Esophagus muscularis mucosa (tissue), 4 donors: Measurements from ENCODE around the gene JARID2. TPM values are rescaled to one million over a fixed set of nuclear protein-coding genes. Genes with fewer than 3 reads are reported as not detected.
A peak's percentile ranks its signal among the peaks of the same experiment; 100 is the strongest.

Experiments
- DNase-seq: peaks from one replicate; pipeline ENCODE4 v3.0.0-alpha.2; 2017; ENCODE audit errors: extremely low spot score
- H3K27ac ChIP-seq, 4 donors: fragments of 200-600 bp; sonication (generic); replicated peaks in 1 of 4; 1 replicate in 3 of 4; 2 replicates in 1 of 4; pipeline ENCODE4 v1.5.1; 2016 to 2019; ENCODE audit warnings: mild to moderate bottlenecking in 1 of 4
- H3K27me3 ChIP-seq, 4 donors: fragments of 200-600 bp; sonication (generic); one replicate each; pipeline versions ENCODE4 v1.5.1 to v1.6.0; 2016 to 2019
- H3K36me3 ChIP-seq, 4 donors: fragments of 200-600 bp; sonication (generic); one replicate each; pipeline ENCODE4 v1.5.1; 2016 to 2019
- H3K4me1 ChIP-seq, 4 donors: fragments of 200-600 bp; sonication (generic); one replicate each; pipeline ENCODE4 v1.5.1; 2016 to 2019
- H3K4me3 ChIP-seq, 4 donors: fragments of 200-600 bp; sonication (generic); 1 replicate in 2 of 4; 2 replicates in 2 of 4; pipeline ENCODE4 v1.5.1; 2016 to 2019; ENCODE audit warnings: mild to moderate bottlenecking in 4 of 4, moderate library complexity in 1 of 4
- H3K9me3 ChIP-seq, 4 donors: fragments of 200-600 bp; sonication (generic); 1 replicate in 3 of 4; 2 replicates in 1 of 4; pipeline ENCODE4 v1.5.1; 2016 to 2019
- CTCF ChIP-seq, 3 experiments: fragments of 200-600 bp in 2 of 3; fragments of 450-650 bp in 1 of 3; sonication (generic) in 2 of 3; IDR thresholded peaks; one replicate each; pipeline ENCODE4 v1.5.1; 2017 to 2019; ENCODE audit warnings: antibody characterized with exemption in 3 of 3, mild to moderate bottlenecking in 2 of 3, moderate library complexity in 1 of 3
- EP300 ChIP-seq: sonication (generic); formaldehyde crosslinking; IDR thresholded peaks from one replicate; pipeline ENCODE4 v1.6.1; 2017; ENCODE audit warnings: antibody characterized with exemption
- POLR2A ChIP-seq: fragments of 450-650 bp; IDR thresholded peaks from one replicate; pipeline ENCODE4 v1.6.1; 2017; ENCODE audit warnings: antibody characterized with exemption, moderate library complexity, mild to moderate bottlenecking, low read depth
- POLR2AphosphoS5 ChIP-seq, 2 donors: sonication (generic); formaldehyde crosslinking; IDR thresholded peaks; one replicate each; pipeline ENCODE4 v1.6.1; 2017; ENCODE audit warnings: antibody characterized with exemption in 2 of 2
- WGBS: methylation state at CpG from one replicate; pipeline ENCODE4 v1.1.5; 2018; 5-methylcytosine and 5-hydroxymethylcytosine counted together
- intact Hi-C: fragments of 100-400 bp; cut with DNase I; formaldehyde crosslinking; loops from one replicate; pipeline ENCODE4 v1.15.1; 2023
- total RNA-seq, 4 donors: library from RNA; depleted of rRNA; stranded (reverse); fragments of >200 nt; gene quantifications; one replicate each; pipeline versions ENCODE4 v1.1.0 to v1.2.1, GENCODE V29; 2016

JARID2 gene
- total RNA-seq, 4 donors from 2014 or later: 5.8 to 10.4 (median 8.1) TPM

- DNase-seq: no peak
- H3K4me3 ChIP-seq: no peak overlapping the region
- H3K4me1 ChIP-seq: peaks cover 24 to 38% (median 27%) of the 10 kb centered on the region in 4 donors
- no peaks in the 10 kb centered on the region for H3K9me3 ChIP-seq
- intact Hi-C loops: no loop called here
- H3K27me3 ChIP-seq: no peaks in the 10 kb centered on the region
- TF ChIP-seq CTCF (IDR thresholded peaks at IDR 0.05) (no peak), POLR2A (no peak), POLR2AphosphoS5 (IDR thresholded peaks at IDR 0.05) (no peak), EP300 (no peak)
- H3K27ac ChIP-seq: no peak overlapping the region
- 97% methylated on average over 3 of the region's 3 CpGs for WGBS
- H3K36me3 ChIP-seq: no peaks in the 10 kb centered on the region
These were observed 115.3 kb downstream of the JARID2 start for GRCh38 chr6:15361197-15361596.

GRCh38 chr6:15362274-15363160 lies 116.6 kb downstream of the JARID2 start:
- DNase-seq: no peak
- 68% methylated on average over 9 of the region's 9 CpGs for WGBS
- Histone ChIP-seq H3K9me3 (no peaks in the 10 kb centered on the region), H3K4me1 (peaks cover 30 to 48% (median 36%) of the 10 kb centered on the region in 4 donors), H3K36me3 (no peaks in the 10 kb centered on the region), H3K27me3 (no peaks in the 10 kb centered on the region), H3K27ac (no peak overlapping the region), H3K4me3 (no peak overlapping the region)
- TF ChIP-seq POLR2A (no peak), POLR2AphosphoS5 (IDR thresholded peaks at IDR 0.05) (no peak)
- intact Hi-C loops: no loop called here

- no peak for TF ChIP-seq POLR2AphosphoS5 (IDR thresholded peaks at IDR 0.05)
- TF ChIP-seq CTCF (IDR thresholded peaks at IDR 0.05): no peak
- no peak for TF ChIP-seq EP300
- no peak for TF ChIP-seq POLR2A
- H3K4me1 ChIP-seq: peaks cover 30 to 48% (median 36%) of the 10 kb centered on the region in 4 donors
- no peak overlapping the region for H3K4me3 ChIP-seq
- H3K27me3 ChIP-seq: no peaks in the 10 kb centered on the region
- WGBS: 80% methylated on average over 3 of the region's 3 CpGs
- H3K9me3 ChIP-seq: no peaks in the 10 kb centered on the region
- intact Hi-C loops: no loop called here
- no peaks in the 10 kb centered on the region for H3K36me3 ChIP-seq
- DNase-seq: no peak
- H3K27ac ChIP-seq: no peak overlapping the region
These were observed 117.3 kb downstream of the JARID2 start for GRCh38 chr6:15363164-15363522.

GRCh38 chr6:15363523-15364400 lies 117.9 kb downstream of the JARID2 start:
- DNase-seq: no peak
- Histone ChIP-seq H3K27ac (peak overlapping the region in 1 of 4 donors; percentile 12), H3K9me3 (no peaks in the 10 kb centered on the region), H3K4me1 (peaks cover 33 to 47% (median 36%) of the 10 kb centered on the region in 4 donors), H3K36me3 (no peaks in the 10 kb centered on the region), H3K27me3 (no peaks in the 10 kb centered on the region), H3K4me3 (no peak overlapping the region)
- 74% methylated on average over 9 of the region's 9 CpGs for WGBS
- intact Hi-C loops: no loop called here
- no peak for TF ChIP-seq POLR2AphosphoS5 (IDR thresholded peaks at IDR 0.05)
- no peak for TF ChIP-seq POLR2A
- no peak for TF ChIP-seq CTCF (IDR thresholded peaks at IDR 0.05)
- no peak for TF ChIP-seq EP300
